SK-N-MC (cell line): Measurements from ENCODE around the gene PRR33.

ENCODE experiments used
- DNase-seq: peaks from one replicate; pipeline ENCODE4 v3.0.0-alpha.2; 2011; ENCODE audit warnings: low read depth, low spot score
- H3K27ac ChIP-seq: fragments of 200-600 bp; sonication (generic); 2 replicates; pipeline ENCODE4 v1.5.1; 2016; ENCODE audit warnings: mixed run types
- H3K36me3 ChIP-seq: fragments of 200-600 bp; sonication (generic); 2 replicates; pipeline ENCODE4 v1.6.1; 2017; ENCODE audit warnings: antibody characterized with exemption, low read length, mixed read lengths; ENCODE audit not compliant: insufficient read depth
- H3K4me3 ChIP-seq: fragments of 200-600 bp; sonication (generic); 2 replicates; pipeline ENCODE4 v1.5.1; 2016
- H3K9ac ChIP-seq: fragments of 200-600 bp; sonication (generic); 2 replicates; pipeline ENCODE4 v1.8.0; 2017; ENCODE audit warnings: mixed run types, mixed read lengths; ENCODE audit not compliant: insufficient read length
- H3K9me3 ChIP-seq: fragments of 200-600 bp; sonication (generic); 2 replicates; pipeline ENCODE4 v1.6.1; 2017; ENCODE audit warnings: low read depth, mild to moderate bottlenecking, antibody characterized with exemption, low read length, moderate library complexity, mixed read lengths
- EZH2 ChIP-seq: fragments of 200-600 bp; sonication (generic); IDR thresholded peaks from one replicate; pipeline ENCODE4 v1.6.1; 2017; ENCODE audit warnings: antibody characterized with exemption
- FOXP2 ChIP-seq: optimal IDR thresholded peaks from 2 replicates; pipeline ENCODE3; 2011; ENCODE audit warnings: mild to moderate bottlenecking, moderate library complexity; ENCODE audit not compliant: insufficient read depth; ENCODE audit errors: extremely low read length, control extremely low read depth
- POLR2AphosphoS5 ChIP-seq: IDR thresholded peaks from 2 replicates; pipeline ENCODE4 v1.6.1; 2012; ENCODE audit warnings: mild to moderate bottlenecking, low read depth, low read length, borderline replicate concordance

PRR33 gene

GRCh38 chr11:1929621-1930461 is 38.1 kb upstream of the PRR33 start:
- DNase-seq, result no peak

DNA sequence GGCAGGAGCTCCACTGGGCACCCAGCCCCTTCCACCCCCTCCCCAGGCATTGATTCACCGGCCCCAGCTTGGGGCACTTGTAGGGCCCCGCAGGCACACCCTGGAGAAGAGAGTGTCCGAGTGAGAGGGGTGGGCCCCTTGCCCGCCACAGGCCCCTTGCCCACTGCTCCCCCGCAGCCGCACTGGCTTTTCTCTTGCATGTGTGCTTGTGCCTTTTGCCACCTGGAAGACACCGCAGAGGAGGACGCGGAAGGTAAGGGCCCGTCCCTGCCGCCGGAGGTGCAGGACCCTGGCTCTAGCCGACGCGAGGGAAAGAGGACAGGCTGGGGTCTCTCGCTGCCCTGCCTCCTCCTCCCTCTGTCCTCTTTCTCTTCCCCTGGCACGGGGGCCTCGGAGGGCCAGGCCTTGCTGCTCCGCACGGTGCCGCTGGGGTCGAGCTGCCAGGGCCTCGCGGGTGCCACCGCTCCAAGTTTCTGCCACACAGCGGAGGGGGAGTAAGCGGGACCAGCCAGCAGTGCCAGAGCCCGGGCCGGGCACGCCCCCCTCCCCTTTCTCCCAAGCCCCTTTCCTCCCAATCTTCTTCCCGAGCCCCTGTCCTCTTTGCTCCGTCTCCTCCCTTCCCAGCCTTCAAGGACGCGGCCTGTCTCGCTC is 37.3 kb upstream of the PRR33 start:
- H3K36me3 ChIP-seq, result no peaks in the 10 kb centered on the region
- no peak overlapping the region for H3K27ac ChIP-seq
- no peaks in the 10 kb centered on the region for H3K9me3 ChIP-seq
- no peak for DNase-seq
- H3K9ac ChIP-seq, result no peak overlapping the region
- no peak overlapping the region for H3K4me3 ChIP-seq
- no peak for TF ChIP-seq POLR2AphosphoS5
- TF ChIP-seq EZH2, result no peak
- no peak for TF ChIP-seq FOXP2

More at GRCh38 chr11:1929621-1930461, 38.1 kb upstream of the PRR33 start:
- Histone ChIP-seq H3K9ac (no peak overlapping the region), H3K27ac (no peak overlapping the region), H3K36me3 (no peaks in the 10 kb centered on the region), H3K4me3 (no peak overlapping the region), H3K9me3 (no peaks in the 10 kb centered on the region)
- no peak for TF ChIP-seq POLR2AphosphoS5
- TF ChIP-seq FOXP2, result no peak
- no peak for TF ChIP-seq EZH2

- TF ChIP-seq EZH2 (no peak), FOXP2 (no peak), POLR2AphosphoS5 (no peak)
- Histone ChIP-seq H3K9me3 (no peaks in the 10 kb centered on the region), H3K9ac (no peak overlapping the region), H3K27ac (no peak overlapping the region), H3K4me3 (no peak overlapping the region), H3K36me3 (no peaks in the 10 kb centered on the region)
- DNase-seq, result no peak
These were observed 36.8 kb upstream of the PRR33 start for GRCh38 chr11:1928470-1928890.

DNA sequence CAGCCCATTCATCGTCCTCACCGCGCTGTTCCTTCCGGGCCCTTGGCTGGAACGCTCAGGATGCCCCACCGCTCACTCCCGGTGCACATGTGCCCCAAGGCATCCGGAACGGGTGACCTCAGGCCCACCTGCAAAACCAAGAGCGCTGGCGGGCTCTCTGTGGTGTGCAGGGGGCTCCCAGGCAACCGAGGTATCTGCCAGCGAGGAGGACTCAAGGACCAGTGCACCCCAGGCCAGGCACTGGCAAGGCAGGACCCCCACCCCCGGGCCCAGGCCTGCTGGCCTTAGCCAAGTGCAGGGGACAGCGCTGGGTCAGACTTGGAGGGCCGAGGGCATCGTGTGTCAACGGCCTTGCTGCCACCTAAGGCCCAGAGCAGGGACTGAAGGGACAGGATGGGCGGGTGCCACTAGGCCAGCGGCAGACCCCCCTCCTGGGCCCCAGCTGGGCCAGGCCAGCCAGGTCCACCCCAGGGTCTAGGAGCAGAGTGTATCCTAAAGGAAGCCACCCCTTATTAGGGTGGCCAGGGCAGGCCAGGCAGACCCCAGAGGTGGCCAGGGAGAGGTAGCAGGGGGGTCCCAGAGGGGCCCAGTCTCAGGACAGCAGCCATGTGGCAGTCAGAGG is 36.3 kb upstream of the PRR33 start:
- TF ChIP-seq FOXP2 (no peak), EZH2 (no peak), POLR2AphosphoS5 (no peak)
- Histone ChIP-seq H3K4me3 (no peak overlapping the region), H3K36me3 (no peaks in the 10 kb centered on the region)

DNA sequence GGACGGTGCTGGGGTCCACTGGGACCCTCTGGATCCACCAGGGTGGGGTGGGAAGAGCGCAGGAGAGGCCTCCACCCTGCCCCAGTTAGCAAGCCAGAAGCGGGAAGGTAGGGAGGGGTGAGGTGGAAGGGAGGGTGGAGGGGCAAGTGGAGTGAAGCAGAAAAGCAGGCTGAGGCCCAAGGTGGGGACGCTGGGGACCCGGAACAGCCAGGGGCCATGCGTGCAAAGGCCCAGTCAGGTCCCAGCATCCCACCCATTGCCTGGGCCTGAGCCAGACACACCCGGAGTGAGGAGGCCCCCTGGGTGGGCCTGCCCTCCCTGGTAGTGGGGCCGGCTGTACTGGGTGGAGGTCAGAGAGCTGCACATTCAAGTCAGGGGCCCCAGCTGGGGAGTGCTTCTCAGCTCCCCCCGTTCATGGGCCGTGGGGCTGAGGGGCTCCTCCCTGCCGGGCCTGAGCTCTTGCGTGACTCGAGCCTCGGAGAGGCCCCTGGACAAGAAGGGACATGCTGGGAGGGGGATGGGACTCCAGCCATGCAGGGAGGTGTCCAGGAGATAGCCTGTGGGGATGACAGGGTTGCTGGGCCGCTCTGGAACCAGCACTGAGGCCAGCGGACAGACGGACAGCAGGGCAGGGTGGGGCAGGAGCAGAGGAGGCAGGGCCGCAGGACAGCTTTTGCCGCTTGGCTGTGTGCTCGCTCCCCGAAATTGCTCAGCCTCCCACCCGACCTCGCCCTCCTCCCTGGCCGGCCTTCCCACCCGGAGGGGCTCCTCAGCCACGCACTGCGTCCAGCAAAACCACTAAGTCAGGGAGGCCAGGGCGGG is 35.5 kb upstream of the PRR33 start:
- TF ChIP-seq FOXP2 (no peak), POLR2AphosphoS5 (no peak), EZH2 (no peak)
- Histone ChIP-seq H3K27ac (no peak overlapping the region), H3K9me3 (no peaks in the 10 kb centered on the region), H3K4me3 (no peak overlapping the region), H3K36me3 (no peaks in the 10 kb centered on the region), H3K9ac (no peak overlapping the region)
- DNase-seq, result no peak

More for the DNA sequence above, 36.3 kb upstream of the PRR33 start:
- no peaks in the 10 kb centered on the region for H3K9me3 ChIP-seq
- no peak overlapping the region for H3K9ac ChIP-seq
- no peak overlapping the region for H3K27ac ChIP-seq
- DNase-seq, result no peak

- Histone ChIP-seq H3K9ac (no peak overlapping the region), H3K9me3 (no peaks in the 10 kb centered on the region)
- DNase-seq, result no peak
These were observed 34.7 kb upstream of the PRR33 start for GRCh38 chr11:1926156-1927025.

GRCh38 chr11:1925373-1926155 is 33.9 kb upstream of the PRR33 start:
- Histone ChIP-seq H3K36me3 (no peaks in the 10 kb centered on the region), H3K9me3 (no peaks in the 10 kb centered on the region), H3K27ac (no peak overlapping the region), H3K4me3 (no peak overlapping the region), H3K9ac (no peak overlapping the region)
- DNase-seq, result no peak
- no peak for TF ChIP-seq EZH2

More at GRCh38 chr11:1926156-1927025, 34.7 kb upstream of the PRR33 start:
- TF ChIP-seq POLR2AphosphoS5 (no peak), FOXP2 (no peak), EZH2 (no peak)
- Histone ChIP-seq H3K36me3 (no peaks in the 10 kb centered on the region), H3K4me3 (no peak overlapping the region), H3K27ac (no peak overlapping the region)
